GM12801 (cell line): Measurements from ENCODE around the gene SLC47A2.

Experiments
- TF ChIP-seq, protein P1 (sequence below): IDR thresholded peaks from one replicate; pipeline ENCODE4 v1.5.1; 2011; ENCODE audit warnings: control low read depth; ENCODE audit not compliant: insufficient read length; ENCODE audit errors: extremely low read depth

SLC47A2 gene

DNA sequence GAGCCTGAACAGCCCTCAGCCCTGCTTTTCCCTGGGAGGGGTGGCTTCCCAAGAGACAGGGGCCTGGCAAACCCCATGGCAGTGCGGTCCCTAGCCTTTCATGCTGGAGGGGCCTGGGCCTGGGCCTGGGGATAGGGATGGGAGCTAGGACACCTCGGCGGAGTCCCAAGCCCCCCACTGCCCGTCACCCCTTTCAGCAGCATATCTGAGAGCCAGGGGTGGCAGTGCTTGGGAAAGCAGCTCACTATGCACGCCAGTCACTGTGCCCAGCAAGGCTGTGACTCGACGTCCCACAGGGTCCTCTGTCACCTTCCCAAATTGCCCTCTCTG is 612 bp upstream of the SLC47A2 start:
- TF ChIP-seq, protein P1, sequence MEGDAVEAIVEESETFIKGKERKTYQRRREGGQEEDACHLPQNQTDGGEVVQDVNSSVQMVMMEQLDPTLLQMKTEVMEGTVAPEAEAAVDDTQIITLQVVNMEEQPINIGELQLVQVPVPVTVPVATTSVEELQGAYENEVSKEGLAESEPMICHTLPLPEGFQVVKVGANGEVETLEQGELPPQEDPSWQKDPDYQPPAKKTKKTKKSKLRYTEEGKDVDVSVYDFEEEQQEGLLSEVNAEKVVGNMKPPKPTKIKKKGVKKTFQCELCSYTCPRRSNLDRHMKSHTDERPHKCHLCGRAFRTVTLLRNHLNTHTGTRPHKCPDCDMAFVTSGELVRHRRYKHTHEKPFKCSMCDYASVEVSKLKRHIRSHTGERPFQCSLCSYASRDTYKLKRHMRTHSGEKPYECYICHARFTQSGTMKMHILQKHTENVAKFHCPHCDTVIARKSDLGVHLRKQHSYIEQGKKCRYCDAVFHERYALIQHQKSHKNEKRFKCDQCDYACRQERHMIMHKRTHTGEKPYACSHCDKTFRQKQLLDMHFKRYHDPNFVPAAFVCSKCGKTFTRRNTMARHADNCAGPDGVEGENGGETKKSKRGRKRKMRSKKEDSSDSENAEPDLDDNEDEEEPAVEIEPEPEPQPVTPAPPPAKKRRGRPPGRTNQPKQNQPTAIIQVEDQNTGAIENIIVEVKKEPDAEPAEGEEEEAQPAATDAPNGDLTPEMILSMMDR, result no peak

DNA sequence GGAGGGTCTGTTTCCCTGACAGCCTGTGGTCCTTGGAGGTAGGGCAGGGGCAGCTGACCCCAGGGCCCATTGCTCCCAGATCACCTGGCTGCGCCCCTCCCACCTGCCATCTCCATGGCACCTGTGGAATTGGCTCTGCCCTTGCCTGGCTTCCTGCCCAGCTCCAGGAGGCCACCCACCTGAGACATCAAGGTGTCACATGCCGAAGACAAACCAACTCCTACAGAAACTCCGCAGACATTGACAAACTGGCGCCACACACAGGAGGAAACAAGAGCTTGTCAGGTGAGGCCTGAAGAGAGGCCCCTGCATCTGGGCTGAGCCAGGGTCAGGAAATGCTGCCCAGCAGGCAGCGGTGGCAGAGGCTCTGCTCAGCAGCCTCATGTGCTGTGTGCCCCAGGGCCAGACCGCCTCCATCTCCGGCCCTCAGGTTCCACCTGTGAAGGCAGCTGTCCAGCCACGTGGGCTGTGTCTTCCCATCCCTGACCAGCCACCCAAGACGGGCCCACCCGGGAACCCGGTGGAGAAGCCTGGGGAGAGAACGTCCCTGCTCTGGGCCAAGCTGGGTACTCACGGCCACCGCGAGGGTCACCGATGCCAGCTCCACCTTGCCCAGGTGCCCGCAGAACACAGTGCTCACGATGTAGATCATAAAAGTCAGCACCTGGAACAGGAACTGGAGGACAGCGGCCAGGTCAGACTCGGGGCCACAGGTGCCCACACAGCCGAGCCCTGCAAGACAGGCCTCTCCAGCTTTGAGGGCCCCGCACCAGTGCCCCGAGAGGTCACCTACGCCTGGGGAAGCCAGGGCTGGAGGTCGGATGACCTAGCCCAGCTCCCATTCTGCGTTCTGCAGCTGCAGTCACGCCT is 1.6 kb downstream of the SLC47A2 start:
- TF ChIP-seq, protein P1, result no peak

DNA sequence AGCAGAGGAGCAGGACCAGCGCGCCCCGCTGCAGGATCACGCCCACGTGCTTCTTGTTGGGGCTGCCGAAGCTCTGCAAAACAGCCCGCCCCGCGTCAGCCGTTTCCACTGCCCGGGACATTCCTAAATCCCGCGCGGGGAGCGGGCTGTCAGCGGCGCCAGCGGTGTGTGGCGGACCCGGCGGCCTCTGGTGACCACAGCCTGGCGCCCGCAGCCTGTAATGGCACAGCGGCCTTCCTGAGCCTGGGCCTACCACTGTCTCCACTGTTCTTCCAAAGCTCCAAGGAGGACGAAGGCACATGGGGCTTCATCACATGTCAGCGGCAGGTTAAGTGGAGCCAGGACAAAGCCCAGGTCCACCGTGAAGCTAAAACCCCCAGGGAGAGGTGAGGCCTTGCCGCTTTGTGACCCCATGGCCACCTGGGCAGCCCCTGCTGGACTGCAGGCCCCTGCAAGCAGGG is 2.5 kb downstream of the SLC47A2 start:
- TF ChIP-seq, protein P1, result no peak

DNA sequence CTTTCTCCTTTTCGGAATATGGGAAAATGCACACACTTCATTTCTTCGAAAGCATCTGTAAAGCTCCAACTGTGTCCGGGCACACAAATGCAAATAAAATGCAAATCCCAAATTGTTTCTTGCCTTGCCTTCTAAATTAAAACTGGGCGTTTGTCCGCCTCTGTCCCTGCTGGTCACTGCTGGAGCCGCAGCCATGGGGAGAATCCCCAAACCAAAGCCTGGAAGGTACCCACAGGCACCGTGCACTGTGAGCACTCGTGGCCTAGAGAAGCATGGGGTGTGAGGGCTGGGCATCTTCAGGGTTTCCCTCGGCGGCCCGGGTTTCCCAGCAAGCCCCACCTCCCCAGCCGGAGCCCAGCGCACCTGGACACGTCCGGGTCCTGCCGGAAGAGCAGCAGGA is 2.9 kb downstream of the SLC47A2 start:
- TF ChIP-seq, protein P1, result no peak

DNA sequence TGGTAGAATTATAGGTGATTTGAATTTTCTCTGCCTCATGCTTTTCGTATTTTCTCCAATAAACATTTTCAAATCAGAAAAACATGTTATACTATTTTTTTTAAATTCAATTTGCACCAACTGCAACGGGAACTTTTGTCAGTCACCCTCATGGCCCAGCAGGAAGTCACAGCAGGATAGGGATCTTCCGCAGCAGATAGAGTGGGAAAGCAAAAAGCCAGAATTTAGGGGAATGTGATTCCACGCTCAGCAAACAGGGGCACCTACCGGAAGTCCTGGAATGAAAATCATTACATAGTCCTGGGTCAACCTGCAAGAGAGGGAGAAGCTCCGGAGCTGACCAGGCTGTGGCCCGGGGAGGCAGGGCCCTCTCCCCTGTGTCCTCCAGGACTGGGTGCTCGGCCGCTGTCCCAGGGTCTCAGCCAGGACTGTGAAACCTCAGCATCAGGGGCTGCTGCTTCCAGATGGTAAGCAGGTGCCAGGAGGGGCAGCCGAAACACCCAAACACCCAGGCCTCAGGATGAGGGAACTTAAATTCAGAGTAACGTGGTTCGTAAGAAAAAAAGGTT is 3.9 kb downstream of the SLC47A2 start:
- TF ChIP-seq, protein P1, result no peak

DNA sequence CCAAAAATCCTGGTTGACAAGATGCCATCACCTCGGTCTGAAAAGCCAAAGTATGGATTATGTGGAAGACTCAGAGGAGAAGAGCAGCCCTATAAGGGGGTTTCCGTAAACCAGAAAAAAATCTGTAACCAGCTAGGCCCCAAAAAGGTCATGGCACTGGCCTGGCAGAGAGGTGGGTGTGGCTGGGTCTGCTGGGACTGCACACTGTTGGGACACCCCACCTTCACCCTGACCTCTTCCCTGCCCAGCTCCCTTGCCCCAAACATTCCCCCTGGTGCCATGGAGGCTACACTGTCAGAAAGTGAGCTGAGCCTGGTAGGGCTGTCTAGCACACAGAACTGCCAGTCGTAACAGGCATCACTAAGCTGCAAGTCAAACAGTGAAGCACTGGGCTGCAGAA is 6.5 kb downstream of the SLC47A2 start:
- TF ChIP-seq, protein P1, result no peak

DNA sequence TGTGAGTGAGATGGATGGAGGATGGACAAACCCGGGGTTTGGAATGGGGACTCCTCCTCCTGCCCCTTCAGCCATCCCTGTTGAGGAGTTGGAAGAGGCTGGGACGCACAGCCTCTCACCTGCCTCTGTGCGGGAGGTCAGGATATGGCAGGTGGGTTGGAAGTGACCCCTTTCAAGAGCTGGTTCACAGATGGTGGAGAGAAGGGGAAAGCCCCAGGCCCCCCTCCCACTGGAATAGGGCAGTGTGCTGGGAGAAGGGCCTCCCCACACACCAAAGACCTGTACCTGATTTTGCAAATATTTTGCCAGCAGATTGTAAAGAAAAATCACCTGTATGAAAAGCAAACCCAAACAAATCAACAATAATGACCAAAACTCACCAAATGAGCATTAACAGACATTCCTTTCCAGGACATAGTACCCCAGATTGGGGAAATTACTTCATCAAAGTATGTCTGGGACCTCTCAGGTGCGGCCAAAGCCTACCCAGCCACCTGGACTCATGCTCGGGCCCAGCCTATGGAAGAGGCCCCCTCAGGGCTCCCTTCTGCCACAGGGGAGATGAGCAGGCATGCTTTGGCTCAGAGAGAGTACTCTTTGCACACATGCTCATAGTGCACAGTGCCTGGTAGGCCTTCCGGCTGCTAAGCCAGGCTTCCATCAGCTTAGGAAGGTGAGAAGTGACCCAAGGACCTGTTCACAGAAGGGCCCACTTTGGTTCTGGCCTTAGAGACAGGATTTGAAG is 7.8 kb downstream of the SLC47A2 start:
- TF ChIP-seq, protein P1, result no peak
